Spleen (tissue), 11 donors: ENCODE results near the gene ATXN7L1. TPM values are rescaled to one million over a fixed set of nuclear protein-coding genes. Genes with fewer than 3 reads are reported as not detected.

Experiments
- DNase-seq: peaks from one replicate; pipeline ENCODE4 v3.0.0-alpha.2; 2020
- H3K27ac ChIP-seq, 8 donors: fragments of 200-600 bp; sonication (generic) in 7 of 8; 1 replicate in 4 of 8; 2 replicates in 4 of 8; pipeline versions ENCODE4 v1.5.0 to v1.8.0; 2016 to 2021; ENCODE audit warnings: inconsistent platforms in 4 of 8, mild to moderate bottlenecking in 4 of 8, moderate library complexity in 1 of 8
- H3K27me3 ChIP-seq, 7 donors: fragments of 200-600 bp; sonication (generic) in 6 of 7; replicated peaks in 1 of 7; 1 replicate in 4 of 7; 2 replicates in 3 of 7; pipeline versions ENCODE4 v1.5.0 to v1.8.0; 2016 to 2021; ENCODE audit warnings: inconsistent platforms in 3 of 7, mild to moderate bottlenecking in 1 of 7
- H3K36me3 ChIP-seq, 6 donors: fragments of 200-600 bp; sonication (generic) in 5 of 6; 1 replicate in 4 of 6; 2 replicates in 2 of 6; pipeline versions ENCODE4 v1.5.0 to v1.8.0; 2016 to 2021; ENCODE audit warnings: inconsistent platforms in 2 of 6
- H3K4me1 ChIP-seq, 6 donors: fragments of 200-600 bp; sonication (generic) in 5 of 6; 1 replicate in 3 of 6; 2 replicates in 3 of 6; pipeline versions ENCODE4 v1.5.0 to v1.8.0; 2016 to 2021; ENCODE audit warnings: inconsistent platforms in 3 of 6
- H3K4me3 ChIP-seq, 8 donors: fragments of 200-600 bp; sonication (generic) in 7 of 8; 1 replicate in 4 of 8; 2 replicates in 4 of 8; pipeline versions ENCODE4 v1.5.0 to v1.8.0; 2016 to 2021; ENCODE audit warnings: inconsistent platforms in 4 of 8, mild to moderate bottlenecking in 4 of 8, moderate library complexity in 2 of 8
- H3K9me3 ChIP-seq, 8 donors: fragments of 200-600 bp; sonication (generic) in 7 of 8; 1 replicate in 4 of 8; 2 replicates in 4 of 8; pipeline versions ENCODE4 v1.5.0 to v1.8.0; 2016 to 2021; ENCODE audit warnings: inconsistent platforms in 4 of 8
- POLR2A ChIP-seq, 3 donors: fragments of 450-650 bp; IDR thresholded peaks; one replicate each; pipeline ENCODE4 v1.5.1; 2017; ENCODE audit warnings: antibody characterized with exemption in 3 of 3, mild to moderate bottlenecking in 1 of 3
- POLR2AphosphoS5 ChIP-seq, 3 donors: sonication (generic); formaldehyde crosslinking; IDR thresholded peaks; one replicate each; pipeline ENCODE4 v1.5.1; 2017; ENCODE audit warnings: antibody characterized with exemption in 3 of 3
- WGBS, 5 donors: extraction: QIAGEN DNeasy Blood & Tissue Kit in 3 of 5; methylation state at CpG; one replicate each; pipeline versions ENCODE4 v1.1.5 to v1.1.7; 2013 to 2018; 5-methylcytosine and 5-hydroxymethylcytosine counted together
- intact Hi-C: fragments of 100-400 bp; cut with DNase I; formaldehyde crosslinking; loops from one replicate; pipeline ENCODE4 v1.15.0; 2023; ENCODE audit warnings: low total_unique reads
- polyA plus RNA-seq, 3 donors: library from polyadenylated mRNA; stranded (reverse); fragments of 200-250 nt; gene quantifications; one replicate each; pipeline ENCODE4 v1.2.1, GENCODE V29; 2013
- total RNA-seq, 7 donors: library from RNA; depleted of rRNA in 3 of 7; stranded (reverse); fragments of >200 nt in 3 of 7; fragmentation: NEBNext Ultra II Directional in 4 of 7; extraction: Animal tissue kit (Norgen Biotek cat#: 25700) in 4 of 7; gene quantifications; one replicate each; pipeline versions ENCODE4 v1.1.0 to v1.2.1, GENCODE V29; 2016 to 2021
- TF ChIP-seq, protein P1 (sequence below), 11 experiments: fragments of 200-600 bp in 7 of 11; fragments of 450-650 bp in 4 of 11; sonication (generic) in 4 of 11; IDR thresholded peaks in 8 of 11; conservative IDR thresholded peaks in 3 of 11; 1 replicate in 7 of 11; 2 replicates in 4 of 11; pipeline versions ENCODE4 v1.4.0 to v1.8.0; 2016 to 2021; ENCODE audit warnings: antibody characterized with exemption in 11 of 11, inconsistent platforms in 4 of 11, mild to moderate bottlenecking in 1 of 11
- donor health status: healthy with polysubstance abuse.
- donor health status: DM: no; HTN: no; CAD: no; lungs with moderate emphysema.
- donor health status: DM: no; HTN: no; CAD: no.
- donor health status: Bipolar disorder and iron deficiency.
- donor health status: healthy.
- donor health status: DM: no; HTN: no; CAD: no.
- donor health status: DM: yes; HTN: yes; CAD: no.

Gene ATXN7L1
- total and polyA plus RNA-seq, 10 donors: 2.4 to 29.3 (median 18.4) TPM

DNA sequence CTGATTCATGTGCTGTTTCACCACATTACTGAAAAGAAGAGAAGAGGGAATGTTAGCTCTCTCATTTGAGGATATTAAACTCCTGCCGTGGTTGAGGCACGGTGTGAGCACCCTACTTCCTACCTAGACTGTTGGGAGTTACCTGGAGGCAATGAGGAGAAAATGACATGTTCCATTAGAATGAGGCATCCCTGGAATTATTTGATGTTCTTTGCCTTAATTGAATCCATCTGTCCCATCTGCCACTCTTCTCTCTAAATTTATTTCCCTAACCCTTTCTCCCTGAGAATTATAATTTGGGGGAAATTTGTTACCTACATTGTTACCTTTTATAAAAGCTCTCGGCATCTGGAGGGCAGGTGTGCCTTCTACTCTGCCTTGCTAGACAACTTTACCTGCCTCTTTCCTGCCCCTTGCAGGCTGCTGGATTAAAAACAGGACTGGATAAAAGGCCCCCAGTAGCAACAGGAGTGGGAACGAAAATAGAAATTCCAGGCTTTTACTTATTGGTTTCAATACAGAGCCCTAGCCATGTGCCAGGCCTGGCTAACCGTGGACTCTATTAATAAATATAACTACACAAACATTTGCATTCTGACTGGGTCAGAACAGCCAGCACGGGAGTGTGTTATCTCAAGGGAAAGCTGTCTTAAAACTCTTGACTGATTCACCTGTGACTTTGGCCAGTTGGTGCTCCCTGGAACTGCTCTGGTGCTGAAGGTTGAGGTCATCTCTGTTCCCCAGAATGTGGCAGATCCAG is 4.4 kb upstream of the ATXN7L1 start:
- Histone ChIP-seq H3K27me3 (peaks cover 0 to 20% (median 4%) of the 10 kb centered on the region in 7 donors), H3K4me1 (peaks cover 6 to 34% (median 12%) of the 10 kb centered on the region in 6 donors), H3K36me3 (no peaks in the 10 kb centered on the region), H3K9me3 (no peaks in the 10 kb centered on the region), H3K27ac (no peak overlapping the region), H3K4me3 (no peak overlapping the region)
- DNase-seq: no peak
- TF ChIP-seq POLR2A (IDR thresholded peaks at IDR 0.05) (no peak), POLR2AphosphoS5 (IDR thresholded peaks at IDR 0.05) (no peak)
- TF ChIP-seq, protein P1, sequence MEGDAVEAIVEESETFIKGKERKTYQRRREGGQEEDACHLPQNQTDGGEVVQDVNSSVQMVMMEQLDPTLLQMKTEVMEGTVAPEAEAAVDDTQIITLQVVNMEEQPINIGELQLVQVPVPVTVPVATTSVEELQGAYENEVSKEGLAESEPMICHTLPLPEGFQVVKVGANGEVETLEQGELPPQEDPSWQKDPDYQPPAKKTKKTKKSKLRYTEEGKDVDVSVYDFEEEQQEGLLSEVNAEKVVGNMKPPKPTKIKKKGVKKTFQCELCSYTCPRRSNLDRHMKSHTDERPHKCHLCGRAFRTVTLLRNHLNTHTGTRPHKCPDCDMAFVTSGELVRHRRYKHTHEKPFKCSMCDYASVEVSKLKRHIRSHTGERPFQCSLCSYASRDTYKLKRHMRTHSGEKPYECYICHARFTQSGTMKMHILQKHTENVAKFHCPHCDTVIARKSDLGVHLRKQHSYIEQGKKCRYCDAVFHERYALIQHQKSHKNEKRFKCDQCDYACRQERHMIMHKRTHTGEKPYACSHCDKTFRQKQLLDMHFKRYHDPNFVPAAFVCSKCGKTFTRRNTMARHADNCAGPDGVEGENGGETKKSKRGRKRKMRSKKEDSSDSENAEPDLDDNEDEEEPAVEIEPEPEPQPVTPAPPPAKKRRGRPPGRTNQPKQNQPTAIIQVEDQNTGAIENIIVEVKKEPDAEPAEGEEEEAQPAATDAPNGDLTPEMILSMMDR (IDR thresholded peaks at IDR 0.05 in 8 of 11, conservative IDR thresholded peaks at IDR 0.05 in 3 of 11): no peak
- WGBS, 5 donors: 85 to 92% (median 87%) methylated on average over 6 of the region's 6 CpGs
- intact Hi-C loops: no loop called here

- peaks cover 6 to 34% (median 19%) of the 10 kb centered on the region in 6 donors for H3K4me1 ChIP-seq
- intact Hi-C loops: loop anchor here (10.0 kb wide), 1 partner anchor 225 kb away; no protein-coding TSS in a partner anchor
- 93 to 99% (median 95%) methylated on average over 2 of the region's 2 CpGs for WGBS, 5 donors
- TF ChIP-seq POLR2A (IDR thresholded peaks at IDR 0.05): no peak
- TF ChIP-seq POLR2AphosphoS5 (IDR thresholded peaks at IDR 0.05): no peak
- DNase-seq: no peak
- H3K9me3 ChIP-seq: no peaks in the 10 kb centered on the region
- H3K27me3 ChIP-seq: peaks cover 0 to 20% (median 4%) of the 10 kb centered on the region in 7 donors
- no peak overlapping the region for H3K27ac ChIP-seq
- no peaks in the 10 kb centered on the region for H3K36me3 ChIP-seq
- no peak overlapping the region for H3K4me3 ChIP-seq
These were observed 3.4 kb upstream of the ATXN7L1 start for GRCh38 chr7:105879782-105880181.

GRCh38 chr7:105878746-105879605 is 2.6 kb upstream of the ATXN7L1 start:
- Histone ChIP-seq H3K36me3 (no peaks in the 10 kb centered on the region), H3K4me1 (peaks cover 6 to 41% (median 24%) of the 10 kb centered on the region in 6 donors), H3K9me3 (no peaks in the 10 kb centered on the region), H3K4me3 (no peak overlapping the region), H3K27ac (no peak overlapping the region), H3K27me3 (peaks cover 0 to 20% (median 4%) of the 10 kb centered on the region in 7 donors)
- peak; percentile 23 for DNase-seq
- TF ChIP-seq POLR2AphosphoS5 (IDR thresholded peaks at IDR 0.05) (no peak), POLR2A (IDR thresholded peaks at IDR 0.05) (no peak)
- TF ChIP-seq, protein P1 (IDR thresholded peaks at IDR 0.05 in 8 of 11, conservative IDR thresholded peaks at IDR 0.05 in 3 of 11): no peak
- intact Hi-C loops: loop anchor here (10.0 kb wide), 1 partner anchor 224 kb away; no protein-coding TSS in a partner anchor
- WGBS, 5 donors: 90 to 94% (median 93%) methylated on average over 2 of the region's 2 CpGs

DNA sequence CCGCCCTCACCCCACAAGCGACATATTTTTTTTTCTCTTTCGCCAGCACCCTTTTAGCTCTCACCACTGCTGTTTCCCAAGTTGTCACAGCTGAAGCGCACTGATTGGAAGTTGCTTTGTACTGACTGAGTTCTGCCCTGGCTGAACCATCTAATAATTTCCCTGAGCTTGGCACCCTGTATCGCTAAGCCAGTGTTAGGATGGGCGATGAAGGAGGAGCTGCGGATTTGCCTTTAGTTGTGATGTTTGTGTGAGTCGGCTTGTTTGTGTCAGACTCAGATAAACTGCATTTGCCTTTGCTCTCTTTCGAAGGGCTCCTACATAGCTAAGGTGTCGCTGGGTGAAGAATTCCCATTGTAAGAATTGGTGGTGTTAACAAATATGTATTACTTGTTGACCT is 1.3 kb upstream of the ATXN7L1 start:
- no peak for DNase-seq
- H3K27me3 ChIP-seq: peaks cover 0 to 20% (median 4%) of the 10 kb centered on the region in 7 donors
- peaks cover 6 to 48% (median 24%) of the 10 kb centered on the region in 6 donors for H3K4me1 ChIP-seq
- H3K27ac ChIP-seq: no peak overlapping the region
- H3K36me3 ChIP-seq: no peaks in the 10 kb centered on the region
- 80 to 94% (median 92%) methylated on average over 10 of the region's 10 CpGs for WGBS, 5 donors
- intact Hi-C loops: loop anchor here (10.0 kb wide), 1 partner anchor 223 kb away; no protein-coding TSS in a partner anchor
- H3K4me3 ChIP-seq: peak overlapping the region in 3 of 8 donors; percentile 48 to 91 (median 77)
- H3K9me3 ChIP-seq: no peaks in the 10 kb centered on the region
- TF ChIP-seq POLR2A (IDR thresholded peaks at IDR 0.05): no peak
- TF ChIP-seq, protein P1 (IDR thresholded peaks at IDR 0.05 in 8 of 11, conservative IDR thresholded peaks at IDR 0.05 in 3 of 11): no peak
- TF ChIP-seq POLR2AphosphoS5 (IDR thresholded peaks at IDR 0.05): no peak
